Putamen (tissue), 1 donor: Measurements from ENCODE around the gene DCLK2.

Source experiments
- DNase-seq: peaks from one replicate; pipeline ENCODE4 v3.0.0-alpha.2; 2016; ENCODE audit warnings: low spot score

The DCLK2 gene

GRCh38 chr4:150117629-150118028 lies 39.4 kb downstream of the DCLK2 start:
- DNase-seq: no peak

GRCh38 chr4:150119492-150119891 lies 41.2 kb downstream of the DCLK2 start:
- no peak for DNase-seq

- DNase-seq: no peak
Observed at GRCh38 chr4:150123087-150123486, 44.8 kb downstream of the DCLK2 start.

GRCh38 chr4:150123796-150124677 lies 45.8 kb downstream of the DCLK2 start:
- peak; percentile 66 for DNase-seq

GRCh38 chr4:150126201-150126863 lies 48.1 kb downstream of the DCLK2 start:
- DNase-seq: no peak

GRCh38 chr4:150126864-150127203 lies 48.6 kb downstream of the DCLK2 start:
- no peak for DNase-seq

- DNase-seq: no peak
Observed at GRCh38 chr4:150127757-150128156, 49.5 kb downstream of the DCLK2 start.

- DNase-seq: no peak
Observed at GRCh38 chr4:150130933-150131332, 52.7 kb downstream of the DCLK2 start.

GRCh38 chr4:150131581-150132228 lies 53.5 kb downstream of the DCLK2 start:
- DNase-seq: no peak

GRCh38 chr4:150133605-150134004 lies 55.4 kb downstream of the DCLK2 start:
- DNase-seq: no peak

- DNase-seq: no peak
Observed at GRCh38 chr4:150135134-150135772, 57.0 kb downstream of the DCLK2 start.

GRCh38 chr4:150136036-150136435 lies 57.8 kb downstream of the DCLK2 start:
- DNase-seq: no peak

GRCh38 chr4:150136481-150136880 lies 58.2 kb downstream of the DCLK2 start:
- DNase-seq: no peak

GRCh38 chr4:150139297-150139865 lies 61.1 kb downstream of the DCLK2 start:
- DNase-seq: no peak

GRCh38 chr4:150140774-150141400 lies 62.6 kb downstream of the DCLK2 start:
- DNase-seq: peak; percentile 60

- no peak for DNase-seq
Observed at GRCh38 chr4:150141756-150142155, 63.5 kb downstream of the DCLK2 start.

- no peak for DNase-seq
Observed at GRCh38 chr4:150142831-150143230, 64.6 kb downstream of the DCLK2 start.

GRCh38 chr4:150145090-150145945 lies 67.1 kb downstream of the DCLK2 start:
- no peak for DNase-seq

- DNase-seq: no peak
Observed at GRCh38 chr4:150145946-150146340, 67.7 kb downstream of the DCLK2 start.

GRCh38 chr4:150149381-150149780 lies 71.1 kb downstream of the DCLK2 start:
- DNase-seq: peak; percentile 35

- peak; percentile 61 for DNase-seq
Observed at GRCh38 chr4:150150629-150151062, 72.4 kb downstream of the DCLK2 start.
